Dermis lymphatic vessel endothelial cell (primary cell): ENCODE data around the gene RANGRF. TPM values are rescaled to one million over a fixed set of nuclear protein-coding genes. Genes with fewer than 3 reads are reported as not detected.

Experiments used
- total RNA-seq: library from RNA; depleted of rRNA; stranded (reverse); fragments of >200 nt; gene quantifications from 2 replicates; pipeline ENCODE4 v1.2.1, GENCODE V29; 2014

The RANGRF gene, protein sequence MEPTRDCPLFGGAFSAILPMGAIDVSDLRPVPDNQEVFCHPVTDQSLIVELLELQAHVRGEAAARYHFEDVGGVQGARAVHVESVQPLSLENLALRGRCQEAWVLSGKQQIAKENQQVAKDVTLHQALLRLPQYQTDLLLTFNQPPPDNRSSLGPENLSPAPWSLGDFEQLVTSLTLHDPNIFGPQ
- total RNA-seq, result 8.8 and 12.8 TPM in 2 replicates

DNA sequence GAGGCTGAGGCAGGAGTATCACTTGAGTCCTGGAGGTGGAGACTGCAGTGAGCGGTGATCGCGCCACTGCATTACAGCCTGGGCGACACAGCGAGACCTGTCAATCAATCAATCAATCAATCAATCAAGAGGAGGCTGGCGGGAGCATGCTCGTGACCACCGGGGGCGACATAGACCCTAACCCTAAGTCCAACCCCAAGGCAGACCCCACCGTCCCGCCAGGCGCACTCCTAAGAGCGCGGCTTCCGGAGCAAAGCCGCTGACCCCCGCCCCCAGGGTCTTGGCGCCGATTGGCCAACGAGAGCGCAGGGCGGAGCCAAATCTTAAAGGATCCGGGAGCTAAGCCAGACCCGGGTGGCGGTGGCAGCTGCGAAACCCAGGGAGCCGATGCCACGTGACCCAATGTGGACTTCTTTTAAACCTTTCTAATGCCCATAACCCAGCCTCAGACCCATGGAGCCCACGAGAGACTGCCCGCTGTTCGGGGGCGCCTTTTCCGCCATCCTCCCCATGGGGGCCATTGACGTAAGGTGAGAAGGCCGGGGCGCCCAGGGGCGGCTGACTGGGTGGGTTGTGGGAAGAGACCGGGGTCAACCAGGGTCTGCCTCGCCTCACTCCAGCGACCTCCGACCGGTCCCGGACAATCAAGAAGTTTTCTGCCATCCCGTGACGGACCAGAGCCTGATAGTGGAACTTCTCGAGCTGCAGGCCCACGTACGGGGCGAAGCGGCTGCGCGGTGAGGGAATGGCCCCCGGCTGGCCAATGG lies at the start of gene RANGRF:
TSS of gene RANGRF (plus strand) at position 335 of the 767 bp plus-strand sequence. CDS start at position 454, 119 bp downstream.

DNA sequence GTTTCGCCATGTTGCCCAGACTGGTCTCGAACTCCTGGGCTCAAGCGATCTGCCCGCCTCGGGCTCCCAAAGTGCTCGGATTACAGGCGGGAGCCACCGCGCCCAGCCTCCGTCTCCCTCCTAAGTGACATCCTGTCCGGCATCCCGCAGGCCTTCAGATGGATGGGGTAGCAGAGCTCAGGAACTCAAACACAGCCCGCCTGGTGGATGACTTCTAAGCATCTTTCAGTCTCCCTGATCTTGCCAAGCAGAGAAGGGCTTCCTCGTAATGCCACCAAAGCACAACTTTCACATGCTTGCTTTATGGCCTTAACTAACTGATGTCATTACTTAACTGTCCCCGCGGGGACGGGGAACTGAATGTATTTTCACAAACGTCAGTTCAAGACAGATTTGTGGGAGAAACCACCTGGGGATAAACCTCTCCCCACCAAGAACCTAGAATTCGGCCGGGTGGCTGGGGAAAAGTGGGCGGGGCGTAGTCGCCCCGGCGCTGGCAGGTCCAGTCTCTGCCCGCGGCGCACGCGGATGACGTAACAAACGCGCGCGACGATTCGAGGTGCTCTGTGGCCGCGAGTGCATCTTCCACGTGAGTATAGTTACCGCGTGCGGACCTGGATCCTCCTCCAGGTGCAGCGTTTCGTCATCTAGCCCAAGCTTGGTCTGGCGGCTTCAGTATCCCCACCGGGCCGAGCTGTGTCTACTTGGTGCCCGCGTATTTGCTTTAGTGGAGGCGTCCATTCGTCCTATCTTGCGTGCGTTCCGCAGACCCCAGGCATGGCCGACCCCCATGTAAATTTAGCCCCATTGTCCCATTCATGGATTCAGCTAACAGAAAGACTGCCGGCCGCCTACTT lies 39.5 kb upstream of the RANGRF start, which contains the start of gene PFAS:
TSS of gene PFAS (plus strand) at position 539 of the 857 bp plus-strand sequence. CDS start 4,649 bp downstream, outside the sequence.

DNA sequence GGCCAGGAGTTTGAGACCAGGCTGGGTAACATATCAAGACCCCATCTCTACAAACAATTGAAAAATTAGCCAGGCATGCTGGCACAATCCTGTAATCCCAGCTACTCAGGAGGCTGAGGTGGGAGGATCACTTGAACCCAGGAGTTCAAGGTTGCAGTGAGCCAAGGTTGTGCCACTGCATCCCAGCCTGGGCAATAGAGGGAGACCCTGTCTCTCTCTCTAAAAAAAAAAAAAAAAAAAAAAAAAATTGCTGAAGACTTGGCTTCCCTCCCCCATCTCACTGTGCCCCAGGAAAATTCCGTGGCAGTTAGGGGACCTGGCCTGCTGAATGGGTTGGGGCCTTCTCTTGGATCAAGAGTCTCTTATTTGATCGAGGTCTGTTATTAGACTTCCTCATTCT lies 51.1 kb downstream of the RANGRF start, which contains the start of gene ODF4:
TSS of gene ODF4 (plus strand) at position 301 of the 400 bp plus-strand sequence. CDS start 212 bp downstream, outside the sequence.

Other genes starting within 250 kb of the RANGRF start
- not detected in 2 replicates for gene ALOX15B, start 249.6 kb upstream of the RANGRF start, total RNA-seq
- gene ALOX12B, start 201.0 kb upstream of the RANGRF start, total RNA-seq, result not detected in 2 replicates
- under 0.01 TPM in 1 of 2 replicates, not detected in the other for gene ALOXE3, start 170.2 kb upstream of the RANGRF start, total RNA-seq
- gene HES7, start 164.6 kb upstream of the RANGRF start, total RNA-seq, result not detected in 2 replicates
- gene PER1, start 136.3 kb upstream of the RANGRF start, total RNA-seq, result 9.3 and 13.9 TPM in 2 replicates
- 4.0 and 4.2 TPM in 2 replicates for gene VAMP2, start 125.7 kb upstream of the RANGRF start, total RNA-seq
- 28.2 and 45.3 TPM in 2 replicates for gene TMEM107, start 112.3 kb upstream of the RANGRF start, total RNA-seq
- gene BORCS6, start 98.5 kb upstream of the RANGRF start, total RNA-seq, result 8.5 and 10.7 TPM in 2 replicates
- gene AURKB, start 78.1 kb upstream of the RANGRF start, total RNA-seq, result 5.9 and 6.2 TPM in 2 replicates
- gene CTC1, start 40.6 kb upstream of the RANGRF start, total RNA-seq, result 5.1 and 6.8 TPM in 2 replicates
- 11.5 and 17.3 TPM in 2 replicates for gene PFAS, start 39.4 kb upstream of the RANGRF start, total RNA-seq
- gene SLC25A35, start 6.7 kb downstream of the RANGRF start, total RNA-seq, result 0.34 and 0.87 TPM in 2 replicates
- gene ARHGEF15, start 21.6 kb downstream of the RANGRF start, total RNA-seq, result 7.3 and 8.3 TPM in 2 replicates
- gene ODF4, start 51.2 kb downstream of the RANGRF start, total RNA-seq, result not detected in 2 replicates
- gene RPL26, start 94.5 kb downstream of the RANGRF start, total RNA-seq, result 3,416 and 4,163 TPM in 2 replicates
- not detected in 2 replicates for gene RNF222, start 109.2 kb downstream of the RANGRF start, total RNA-seq
- 33.3 and 37.3 TPM in 2 replicates for gene NDEL1, start 147.2 kb downstream of the RANGRF start, total RNA-seq